Endothelial cell of umbilical vein (primary cell): Measurements from ENCODE around the gene RDH5. TPM values are rescaled to one million over a fixed set of nuclear protein-coding genes. Genes with fewer than 3 reads are reported as not detected.

Source experiments
- BruUV-seq: library from RNA; stranded (reverse); fragments of 400-500 nt; replicated peaks from 2 replicates; lab custom pipeline; 2021; lab: Mats Ljungman, UMichigan
- CTCF ChIA-PET: fragments of 300-600, 350-600 bp; sonication (Branson Sonifier 250); formaldehyde crosslinking; loops from one replicate; lab custom pipeline; 2021; ENCODE audit warnings: antibody characterized with exemption, inconsistent platforms; lab: Charles Lee
- POLR2A ChIA-PET: fragments of 300-600, 350-600 bp; sonication (Branson Sonifier 250); formaldehyde crosslinking; loops from one replicate; lab custom pipeline; 2021; ENCODE audit warnings: antibody characterized with exemption, inconsistent platforms; lab: Charles Lee
- DNase-seq: peaks from one replicate; pipeline ENCODE4 v3.0.0-alpha.2; 2011; ENCODE audit warnings: low read depth, low spot score
- FAIRE-seq: peaks from 2 replicates; lab custom pipeline; 2011; peaks lifted over from hg19 to GRCh38; lab: Jason Lieb, UNC
- H2AFZ ChIP-seq: 2 replicates; pipeline ENCODE4 v1.6.0; 2012; ENCODE audit warnings: low read depth, low read length, control low read depth, inconsistent platforms
- H3K27ac ChIP-seq: 2 replicates; pipeline ENCODE4 v1.5.1; 2011; ENCODE audit warnings: low read depth, mild to moderate bottlenecking, control low read depth, low read length, moderate library complexity; ENCODE audit not compliant: insufficient read depth
- H3K27me3 ChIP-seq, 2 experiments: 2 replicates each; pipeline versions ENCODE4 v1.6.0 to v1.6.1; 2011; ENCODE audit warnings: low read length in 2 of 2, mixed read lengths in 1 of 2; ENCODE audit not compliant: control insufficient read depth in 2 of 2, insufficient read depth in 2 of 2
- H3K36me3 ChIP-seq, 2 experiments: 2 replicates in 1 of 2; 3 replicates in 1 of 2; pipeline ENCODE4 v1.5.1; 2011; ENCODE audit warnings: low read length in 2 of 2, mild to moderate bottlenecking in 1 of 2, moderate library complexity in 1 of 2; ENCODE audit not compliant: control insufficient read depth in 2 of 2, insufficient read depth in 2 of 2; ENCODE audit errors: extremely low read depth in 1 of 2
- H3K4me1 ChIP-seq: 3 replicates; pipeline ENCODE4 v1.5.1; 2011; ENCODE audit warnings: mild to moderate bottlenecking, low read length; ENCODE audit not compliant: control insufficient read depth, insufficient read depth; ENCODE audit errors: extremely low read depth
- H3K4me2 ChIP-seq: 2 replicates; pipeline ENCODE4 v1.6.1; 2011; ENCODE audit warnings: low read length, control low read depth, mixed read lengths; ENCODE audit not compliant: insufficient read depth
- H3K4me3 ChIP-seq, 3 experiments: fragments of 200-600 bp in 1 of 3; sonication (generic), shearing (Covaris generic) in 1 of 3; replicated peaks in 1 of 3; 2 replicates each; pipeline ENCODE4 v1.5.1; 2011 to 2016; ENCODE audit warnings: control low read depth in 3 of 3, low read length in 3 of 3, mild to moderate bottlenecking in 2 of 3, inconsistent platforms in 1 of 3, low read depth in 1 of 3, moderate library complexity in 1 of 3; ENCODE audit not compliant: insufficient read depth in 1 of 3
- H3K79me2 ChIP-seq: 2 replicates; pipeline ENCODE4 v1.6.0; 2012; ENCODE audit warnings: low read length, inconsistent platforms; ENCODE audit not compliant: control insufficient read depth, insufficient read depth
- H3K9ac ChIP-seq: replicated peaks from 2 replicates; pipeline ENCODE3; 2011; ENCODE audit warnings: low read length, control low read depth; ENCODE audit not compliant: insufficient read depth; ENCODE audit errors: extremely low read depth
- H3K9me1 ChIP-seq: replicated peaks from 3 replicates; pipeline ENCODE4 v1.6.0; 2011; ENCODE audit warnings: mild to moderate bottlenecking, low read length; ENCODE audit not compliant: control insufficient read depth, insufficient read depth; ENCODE audit errors: extremely low read depth
- H3K9me3 ChIP-seq: replicated peaks from 2 replicates; pipeline ENCODE4 v1.5.1; 2012; ENCODE audit warnings: low read length, inconsistent platforms; ENCODE audit not compliant: control insufficient read depth, insufficient read depth
- H4K20me1 ChIP-seq: replicated peaks from 2 replicates; pipeline ENCODE3; 2011; ENCODE audit warnings: mild to moderate bottlenecking, low read length; ENCODE audit not compliant: control insufficient read depth, insufficient read depth; ENCODE audit errors: extremely low read depth
- CTCF ChIP-seq, 2 donors: IDR thresholded peaks; 1 replicate in 1 of 2; 2 replicates in 1 of 2; pipeline ENCODE4 v1.5.1; 2011; ENCODE audit warnings: low read length in 2 of 2, mild to moderate bottlenecking in 2 of 2, moderate library complexity in 2 of 2, control low read depth in 1 of 2, inconsistent platforms in 1 of 2, low read depth in 1 of 2; ENCODE audit not compliant: insufficient read depth in 1 of 2; ENCODE audit errors: extremely low read depth in 1 of 2
- EZH2 ChIP-seq: IDR thresholded peaks from 2 replicates; pipeline ENCODE4 v1.6.1; 2012; ENCODE audit warnings: borderline replicate concordance, low read depth, mild to moderate bottlenecking, moderate library complexity, low read length, inconsistent platforms; ENCODE audit not compliant: severe bottlenecking
- FOS ChIP-seq: IDR thresholded peaks from 2 replicates; pipeline ENCODE4 v1.6.1; 2011; ENCODE audit warnings: mild to moderate bottlenecking, low read length, moderate library complexity, borderline replicate concordance; ENCODE audit not compliant: insufficient read depth
- GATA2 ChIP-seq: IDR thresholded peaks from 2 replicates; pipeline ENCODE4 v1.7.0; 2011; ENCODE audit warnings: low read depth, mild to moderate bottlenecking, moderate library complexity, mixed read lengths, low read length; ENCODE audit not compliant: insufficient read length, insufficient read depth
- JUN ChIP-seq: IDR thresholded peaks from 2 replicates; pipeline ENCODE4 v1.6.1; 2011; ENCODE audit warnings: borderline replicate concordance, low read depth; ENCODE audit not compliant: insufficient read length, insufficient read depth
- MAX ChIP-seq: IDR thresholded peaks from 2 replicates; pipeline ENCODE4 v1.6.1; 2011; ENCODE audit not compliant: insufficient read depth, insufficient read length
- MYC ChIP-seq: IDR thresholded peaks from one replicate; pipeline ENCODE4 v1.6.1; 2011; ENCODE audit warnings: mild to moderate bottlenecking, low read depth, low read length
- POLR2A ChIP-seq: IDR thresholded peaks from 2 replicates; pipeline ENCODE4 v1.6.1; 2012; ENCODE audit warnings: low read depth, mild to moderate bottlenecking, control low read depth, low read length
- POLR2AphosphoS5 ChIP-seq: IDR thresholded peaks from 2 replicates; pipeline ENCODE4 v1.6.1; 2012; ENCODE audit warnings: low read depth, mild to moderate bottlenecking, control low read depth, low read length, moderate library complexity; ENCODE audit not compliant: insufficient read depth
- dilution Hi-C: fragments of 300-500 bp; cut with MboI; formaldehyde crosslinking; loops from one replicate; pipeline ENCODE4 v1.15.0; 2019; ENCODE audit warnings: low sequenced_read_pairs; ENCODE audit not compliant: extremely low pct_ligation_motif_present
- intact Hi-C: fragments of 100-400 bp; cut with micrococcal nuclease; formaldehyde crosslinking; loops from one replicate; pipeline ENCODE4 v1.10.0; 2022
- polyA plus RNA-seq, 4 experiments: library from polyadenylated mRNA; depleted of rRNA in 3 of 4; stranded (reverse) in 3 of 4; unstranded in 1 of 4; fragments of >200 nt; gene quantifications; 2 replicates each; pipeline versions ENCODE4 v1.2.1 to v1.2.3, GENCODE V29; 2011 to 2012; ENCODE audit warnings: missing spikeins in 1 of 4
- total RNA-seq: library from RNA; stranded (reverse); gene quantifications from 2 replicates; pipeline ENCODE4 v1.2.3, GENCODE V29; 2021

Gene RDH5
- total and polyA plus RNA-seq, 2 donors (not counting 3 experiments of a cell fraction or from before 2014, with no cell fraction given) = 2.7 to 3.7 TPM

DNA sequence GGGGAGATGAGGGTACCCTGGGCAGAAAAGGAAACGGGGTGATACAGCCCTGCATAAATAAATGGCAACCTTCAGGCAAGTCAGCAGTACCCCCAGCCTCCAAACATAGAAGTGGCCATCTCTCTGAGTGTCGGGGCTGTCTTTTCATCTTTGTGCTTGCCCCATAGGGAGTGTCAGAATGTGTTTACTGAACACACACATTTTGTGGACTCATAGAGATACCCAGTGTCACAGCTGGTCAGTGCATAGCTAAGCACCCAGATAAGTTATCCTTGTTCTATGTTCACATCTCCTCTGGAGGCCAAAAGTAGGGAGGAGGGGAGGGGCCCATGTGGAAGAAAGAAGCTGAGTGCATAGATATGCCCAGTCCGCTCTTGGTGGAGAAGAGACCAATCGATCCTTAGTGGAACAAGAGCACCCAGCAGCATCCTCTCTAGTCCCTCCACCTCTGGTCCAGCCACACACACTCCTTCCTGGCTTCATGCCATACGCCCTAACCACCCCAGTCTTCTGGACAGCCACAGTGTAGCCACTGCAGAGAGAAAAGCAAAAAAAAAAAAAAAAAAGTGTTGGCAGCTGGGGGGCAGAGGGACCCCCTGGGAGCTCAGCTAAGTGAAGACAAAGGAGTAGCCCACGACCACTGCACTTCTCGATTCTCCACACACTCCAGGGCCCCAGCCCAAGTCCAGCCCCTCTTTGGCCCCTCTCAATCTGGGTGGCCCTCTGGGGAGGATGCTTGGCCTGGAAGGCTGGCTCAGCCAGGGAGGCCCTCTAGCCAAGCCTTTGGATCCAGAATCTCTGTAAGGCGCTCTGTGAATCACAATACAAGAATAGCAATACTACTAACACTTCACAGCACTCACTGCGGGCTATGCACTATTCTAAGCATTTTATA, 15.1 kb upstream of the RDH5 start:
- Histone ChIP-seq H3K4me1 (no peaks in the 10 kb centered on the region), H3K36me3 (no peaks in the 10 kb centered on the region), H3K4me3 (no peak overlapping the region), H3K27me3 (peaks cover 30 to 37% of the 10 kb centered on the region in 2 experiments), H4K20me1 (no peaks in the 10 kb centered on the region), H3K79me2 (no peaks in the 10 kb centered on the region), H3K4me2 (no peak overlapping the region), H3K9ac (no peak overlapping the region), H2AFZ (no peak overlapping the region), H3K27ac (no peak overlapping the region), H3K9me3 (no peaks in the 10 kb centered on the region), H3K9me1 (no peaks in the 10 kb centered on the region)
- TF ChIP-seq MAX = no peak
- no peak for TF ChIP-seq EZH2
- TF ChIP-seq FOS = no peak
- no peak for TF ChIP-seq GATA2
- TF ChIP-seq POLR2AphosphoS5 = no peak
- TF ChIP-seq CTCF (IDR thresholded peaks at IDR 0.05; ENCODE audit: extremely low read depth in 1 of 2, insufficient read depth in 1 of 2, low read depth in 1 of 2, low read length in 2 of 2) = no peak
- TF ChIP-seq MYC = no peak
- TF ChIP-seq JUN = no peak
- no peak for TF ChIP-seq POLR2A
- no peak for FAIRE-seq
- intact Hi-C loops (loop anchor here (5.0 kb wide), 1 partner anchor 43 kb away; no protein-coding TSS in a partner anchor), dilution Hi-C loops (no loop called here)
- no TSS peak for BruUV-seq
- DNase-seq = no peak
- CTCF ChIA-PET = interaction anchor here (1.3 to 2.0 kb wide), 4 partner anchors 11 to 49 kb away, joined by 3 to 8 read pairs (median 8); a partner anchor contains a TSS
- POLR2A ChIA-PET = no interaction called here
